ENCODE measurements around the gene ANO5.
"Not testable (repeated sequence)": the region's sequence is repeated elsewhere in the genome, so short reads cannot be mapped to it uniquely, and the experiment has no call there.

The ANO5 gene

DNA sequence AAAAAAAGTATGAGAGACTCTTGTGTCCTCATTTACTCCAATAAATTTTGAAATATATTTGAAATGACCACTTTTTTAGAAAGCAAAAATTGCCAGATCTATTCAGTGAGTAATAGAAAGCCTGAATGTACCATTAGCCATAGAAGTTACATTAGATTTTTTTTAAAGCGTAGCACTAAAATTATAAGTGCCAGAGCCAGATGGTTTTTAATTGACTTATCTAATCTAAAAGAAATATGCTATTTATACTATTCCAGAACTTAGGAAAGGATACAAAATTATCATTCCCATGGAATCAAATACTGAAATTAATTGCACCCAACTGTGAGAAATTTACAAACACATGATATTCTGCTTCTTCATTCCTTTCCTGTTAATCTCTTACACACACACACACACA lies 80.9 kb downstream of the ANO5 start:
- Histone ChIP-seq H3K27me3 (ENCODE audit: insufficient read depth, low read depth, severe bottlenecking) (no peaks in the 10 kb centered on the region), H3K27ac (no peak overlapping the region), H3K9me3 (ENCODE audit: severe bottlenecking) (no peaks in the 10 kb centered on the region), H3K4me3 (ENCODE audit: low read depth, low read length) (no peak overlapping the region), H3K36me3 (no peaks in the 10 kb centered on the region)
- TF ChIP-seq, protein P1, sequence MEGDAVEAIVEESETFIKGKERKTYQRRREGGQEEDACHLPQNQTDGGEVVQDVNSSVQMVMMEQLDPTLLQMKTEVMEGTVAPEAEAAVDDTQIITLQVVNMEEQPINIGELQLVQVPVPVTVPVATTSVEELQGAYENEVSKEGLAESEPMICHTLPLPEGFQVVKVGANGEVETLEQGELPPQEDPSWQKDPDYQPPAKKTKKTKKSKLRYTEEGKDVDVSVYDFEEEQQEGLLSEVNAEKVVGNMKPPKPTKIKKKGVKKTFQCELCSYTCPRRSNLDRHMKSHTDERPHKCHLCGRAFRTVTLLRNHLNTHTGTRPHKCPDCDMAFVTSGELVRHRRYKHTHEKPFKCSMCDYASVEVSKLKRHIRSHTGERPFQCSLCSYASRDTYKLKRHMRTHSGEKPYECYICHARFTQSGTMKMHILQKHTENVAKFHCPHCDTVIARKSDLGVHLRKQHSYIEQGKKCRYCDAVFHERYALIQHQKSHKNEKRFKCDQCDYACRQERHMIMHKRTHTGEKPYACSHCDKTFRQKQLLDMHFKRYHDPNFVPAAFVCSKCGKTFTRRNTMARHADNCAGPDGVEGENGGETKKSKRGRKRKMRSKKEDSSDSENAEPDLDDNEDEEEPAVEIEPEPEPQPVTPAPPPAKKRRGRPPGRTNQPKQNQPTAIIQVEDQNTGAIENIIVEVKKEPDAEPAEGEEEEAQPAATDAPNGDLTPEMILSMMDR (IDR thresholded peaks at IDR 0.05; ENCODE audit: low read depth, low read length), result no peak
- no peak for DNase-seq

DNA sequence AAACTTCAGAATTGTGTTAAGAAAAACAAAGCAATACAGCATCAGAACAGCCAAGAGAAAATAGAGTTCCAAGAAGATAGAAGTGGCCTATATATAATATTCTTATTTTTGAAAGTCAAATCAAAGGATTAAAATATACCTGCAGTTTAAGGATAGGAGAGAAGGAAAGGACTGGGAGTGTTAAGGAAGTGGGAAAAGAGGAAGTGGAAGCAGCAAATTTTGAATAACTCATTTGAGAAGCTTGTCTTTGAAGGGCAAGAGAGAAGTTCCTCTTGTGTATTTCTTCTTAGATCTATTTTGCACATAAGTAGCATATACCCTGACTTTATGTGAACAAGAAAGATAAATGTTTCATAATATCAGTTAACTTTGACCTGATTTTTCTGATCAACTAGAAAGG lies 82.7 kb downstream of the ANO5 start:
- H3K27ac ChIP-seq, result no peak overlapping the region
- H3K9me3 ChIP-seq (ENCODE audit: severe bottlenecking), result no peaks in the 10 kb centered on the region
- no peak overlapping the region for H3K4me3 ChIP-seq (ENCODE audit: low read depth, low read length)
- DNase-seq, result no peak
- H3K36me3 ChIP-seq, result no peaks in the 10 kb centered on the region
- H3K27me3 ChIP-seq (ENCODE audit: insufficient read depth, low read depth, severe bottlenecking), result no peaks in the 10 kb centered on the region
- TF ChIP-seq, protein P1 (IDR thresholded peaks at IDR 0.05; ENCODE audit: low read depth, low read length), result no peak

DNA sequence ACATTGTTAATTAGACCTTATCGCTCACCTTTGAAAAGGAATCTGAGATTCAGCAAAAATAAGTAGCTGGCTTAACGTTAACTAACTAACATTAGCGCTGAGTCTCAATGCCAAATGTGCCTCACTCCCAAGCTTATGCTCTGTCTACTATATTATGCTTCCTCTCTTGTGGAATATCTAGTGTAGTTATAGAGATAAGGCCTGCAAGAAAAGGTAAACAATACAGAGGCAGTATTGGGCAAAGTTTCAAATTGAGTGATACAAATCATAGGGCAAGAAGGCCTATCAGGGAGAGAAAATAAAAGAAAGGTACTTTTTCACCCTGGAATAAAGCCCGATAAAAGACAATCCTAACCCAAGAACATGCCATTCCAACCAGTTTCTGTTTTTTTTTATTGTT lies 83.7 kb downstream of the ANO5 start:
- H3K4me3 ChIP-seq (ENCODE audit: low read depth, low read length), result no peak overlapping the region
- H3K27ac ChIP-seq, result no peak overlapping the region
- no peak for DNase-seq
- H3K27me3 ChIP-seq (ENCODE audit: insufficient read depth, low read depth, severe bottlenecking), result no peaks in the 10 kb centered on the region
- no peaks in the 10 kb centered on the region for H3K9me3 ChIP-seq (ENCODE audit: severe bottlenecking)
- H3K36me3 ChIP-seq, result no peaks in the 10 kb centered on the region
- TF ChIP-seq, protein P1 (IDR thresholded peaks at IDR 0.05; ENCODE audit: low read depth, low read length), result no peak

DNA sequence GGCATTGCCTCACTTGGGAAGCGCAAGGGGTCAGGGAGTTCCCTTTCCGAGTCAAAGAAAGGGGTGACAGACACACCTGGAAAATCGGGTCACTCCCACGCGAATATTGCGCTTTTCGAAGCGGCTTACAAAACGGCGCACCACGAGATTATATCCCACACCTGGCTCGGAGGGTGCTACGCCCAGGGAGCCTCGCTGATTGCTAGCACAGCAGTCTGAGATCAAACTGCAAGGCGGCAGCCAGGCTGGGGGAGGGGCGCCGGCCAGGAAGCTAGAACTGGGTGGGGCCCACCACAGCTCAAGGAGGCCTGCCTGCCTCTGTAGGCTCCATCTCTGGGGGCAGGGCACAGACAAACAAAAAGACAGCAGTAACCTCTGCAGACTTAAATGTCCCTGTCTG lies 92.1 kb downstream of the ANO5 start:
- H3K27ac ChIP-seq; H3K9me3 ChIP-seq (ENCODE audit: severe bottlenecking); H3K4me3 ChIP-seq (ENCODE audit: low read depth, low read length); H3K36me3 ChIP-seq; DNase-seq; H3K27me3 ChIP-seq (ENCODE audit: insufficient read depth, low read depth, severe bottlenecking): not testable (repeated sequence)

DNA sequence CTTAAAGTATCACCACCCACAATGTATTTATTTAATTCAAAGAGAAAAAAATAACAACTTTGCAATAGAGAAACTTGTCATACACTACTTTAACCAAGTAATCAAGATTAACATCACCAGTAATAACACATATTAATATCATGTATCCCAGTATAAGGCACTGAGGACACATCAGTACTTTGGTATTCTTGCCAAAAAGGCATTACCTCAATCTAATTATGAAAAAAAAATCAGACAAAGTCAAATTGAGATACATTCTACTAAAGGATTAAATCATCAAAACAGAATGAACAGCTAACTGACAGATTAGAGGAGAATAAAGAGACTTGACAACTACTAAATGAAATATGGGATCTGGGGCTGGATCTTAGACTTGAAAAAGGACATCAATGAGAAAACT lies 109.5 kb downstream of the ANO5 start:
- Histone ChIP-seq H3K36me3 (no peaks in the 10 kb centered on the region), H3K9me3 (ENCODE audit: severe bottlenecking) (no peaks in the 10 kb centered on the region), H3K27ac (no peak overlapping the region), H3K4me3 (ENCODE audit: low read depth, low read length) (no peak overlapping the region), H3K27me3 (ENCODE audit: insufficient read depth, low read depth, severe bottlenecking) (no peaks in the 10 kb centered on the region)
- TF ChIP-seq, protein P1 (IDR thresholded peaks at IDR 0.05; ENCODE audit: low read depth, low read length), result no peak
- no peak for DNase-seq

DNA sequence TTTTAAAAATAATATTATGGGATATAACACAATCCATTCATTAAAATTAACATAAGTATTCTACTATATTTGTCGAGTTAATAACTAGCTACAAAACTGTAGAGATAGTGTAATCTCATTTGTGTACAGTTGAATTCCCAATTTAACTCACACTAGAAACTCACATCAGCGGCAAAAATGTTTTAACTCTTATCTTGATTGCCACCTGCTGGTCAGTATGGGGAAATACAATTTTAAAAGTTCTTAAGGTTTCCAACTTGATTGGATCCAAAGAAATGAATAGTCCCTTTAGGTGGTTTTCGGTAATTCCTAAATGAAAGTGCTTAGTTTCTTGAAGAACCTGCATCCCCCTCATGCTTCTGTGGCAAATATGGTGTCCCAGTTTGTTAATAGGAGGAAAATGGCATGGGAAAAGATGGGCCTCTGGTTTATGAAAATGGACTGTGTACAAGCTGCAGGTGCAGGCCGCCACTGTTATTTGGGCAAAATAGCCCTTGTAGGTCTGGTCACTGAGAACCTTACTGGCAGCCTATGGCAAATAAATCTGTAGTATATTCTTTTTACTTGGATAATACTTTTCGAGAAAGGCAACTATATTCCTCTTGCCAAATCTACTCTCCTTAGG lies 111.6 kb downstream of the ANO5 start:
- H3K4me3 ChIP-seq (ENCODE audit: low read depth, low read length), result no peak overlapping the region
- TF ChIP-seq, protein P1 (IDR thresholded peaks at IDR 0.05; ENCODE audit: low read depth, low read length), result 0 out of 2 replicates have a peak, but pooled peaks have one; percentile 18
- no peaks in the 10 kb centered on the region for H3K27me3 ChIP-seq (ENCODE audit: insufficient read depth, low read depth, severe bottlenecking)
- no peaks in the 10 kb centered on the region for H3K36me3 ChIP-seq
- no peak for DNase-seq
- H3K9me3 ChIP-seq (ENCODE audit: severe bottlenecking), result no peaks in the 10 kb centered on the region
- no peak overlapping the region for H3K27ac ChIP-seq
